Endothelial cell (in vitro differentiated cells): ENCODE data around the gene TGFBR3. TPM values are rescaled to one million over a fixed set of nuclear protein-coding genes. Genes with fewer than 3 reads are reported as not detected.
"Not testable (repeated sequence)": the region's sequence is repeated elsewhere in the genome, so short reads cannot be mapped to it uniquely, and the experiment has no call there.

ENCODE experiments used
- DNase-seq: peaks from one replicate; pipeline ENCODE4 v3.0.0; 2021; ENCODE audit warnings: low spot score
- H3K27ac Mint-ChIP-seq: one replicate; pipeline ENCODE4 v1.8.0; 2021; ENCODE audit warnings: mixed read lengths, inconsistent platforms; ENCODE audit not compliant: unreplicated experiment
- H3K27me3 Mint-ChIP-seq: one replicate; pipeline ENCODE4 v1.8.0; 2021; ENCODE audit warnings: mild to moderate bottlenecking, moderate library complexity, mixed read lengths, inconsistent platforms; ENCODE audit not compliant: unreplicated experiment
- H3K36me3 Mint-ChIP-seq: one replicate; pipeline ENCODE4 v1.8.0; 2021; ENCODE audit warnings: mild to moderate bottlenecking, low read depth, mixed read lengths, inconsistent platforms; ENCODE audit not compliant: unreplicated experiment
- H3K4me1 Mint-ChIP-seq: one replicate; pipeline ENCODE4 v1.8.0; 2021; ENCODE audit warnings: mild to moderate bottlenecking, mixed read lengths, inconsistent platforms; ENCODE audit not compliant: unreplicated experiment
- H3K4me3 Mint-ChIP-seq: one replicate; pipeline ENCODE4 v1.8.0; 2021; ENCODE audit warnings: mild to moderate bottlenecking, mixed read lengths, inconsistent platforms; ENCODE audit not compliant: unreplicated experiment
- H3K9me3 Mint-ChIP-seq: one replicate; pipeline ENCODE4 v1.8.0; 2021; ENCODE audit warnings: mixed read lengths, inconsistent platforms; ENCODE audit not compliant: unreplicated experiment
- CTCF ChIP-seq: fragments of 200-600 bp; sonication (generic); IDR thresholded peaks from one replicate; pipeline ENCODE4 v1.5.0; 2021; ENCODE audit warnings: antibody characterized with exemption; ENCODE audit not compliant: unreplicated experiment
- total RNA-seq: library from RNA; stranded (reverse); fragmentation: NEBNext Ultra II Directional; extraction: Animal tissue kit (Norgen Biotek cat#: 25700); gene quantifications from one replicate; pipeline ENCODE4 v1.2.1, GENCODE V29; 2021; ENCODE audit not compliant: unreplicated experiment

The TGFBR3 gene
- total RNA-seq, 1 donor from 2014 or later: 39.2 TPM

- no peak for TF ChIP-seq CTCF
- DNase-seq: no peak
Observed at GRCh38 chr1:91674107-91674506, 211.8 kb downstream of the TGFBR3 start.

GRCh38 chr1:91673613-91674012 lies 212.3 kb downstream of the TGFBR3 start:
- H3K9me3 Mint-ChIP-seq: no peaks in the 10 kb centered on the region

More at GRCh38 chr1:91674107-91674506, 211.8 kb downstream of the TGFBR3 start:
- Mint-ChIP-seq H3K27ac (no peak overlapping the region), H3K4me3 (no peak overlapping the region), H3K4me1 (peaks cover 15% of the 10 kb centered on the region), H3K36me3 (peaks cover 4% of the 10 kb centered on the region), H3K9me3 (no peaks in the 10 kb centered on the region), H3K27me3 (peaks cover 3% of the 10 kb centered on the region)

GRCh38 chr1:91672601-91673161 lies 213.3 kb downstream of the TGFBR3 start:
- Mint-ChIP-seq H3K36me3 (peaks cover 4% of the 10 kb centered on the region), H3K27me3 (peaks cover 3% of the 10 kb centered on the region), H3K4me3 (no peak overlapping the region), H3K9me3 (no peaks in the 10 kb centered on the region), H3K4me1 (peaks cover 17% of the 10 kb centered on the region), H3K27ac (peak overlapping the region; percentile 63)
- no peak for TF ChIP-seq CTCF
- DNase-seq: no peak

More at GRCh38 chr1:91673613-91674012, 212.3 kb downstream of the TGFBR3 start:
- peaks cover 4% of the 10 kb centered on the region for H3K36me3 Mint-ChIP-seq
- H3K4me3 Mint-ChIP-seq: no peak overlapping the region
- no peak for DNase-seq
- H3K27ac Mint-ChIP-seq: no peak overlapping the region
- H3K4me1 Mint-ChIP-seq: peaks cover 15% of the 10 kb centered on the region
- no peak for TF ChIP-seq CTCF
- peaks cover 3% of the 10 kb centered on the region for H3K27me3 Mint-ChIP-seq

DNA sequence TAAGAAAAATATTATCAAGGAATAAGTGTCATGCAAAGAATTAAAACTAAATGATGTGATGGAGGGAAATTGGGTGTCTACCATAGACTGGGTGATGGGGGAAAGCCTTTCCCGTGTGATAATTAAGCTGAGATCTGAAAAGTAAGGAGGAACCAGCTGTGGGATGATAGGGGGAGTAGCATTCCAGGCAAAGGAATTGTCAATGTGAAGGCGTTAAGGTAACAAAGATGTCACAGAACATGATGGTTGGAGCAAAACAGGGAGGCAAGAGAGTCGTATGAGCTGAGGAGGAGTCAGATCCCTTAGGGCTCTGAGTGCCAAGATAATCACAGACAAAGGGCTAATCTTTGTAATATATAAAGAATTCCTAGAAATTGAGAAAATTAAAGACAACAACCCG lies 215.2 kb downstream of the TGFBR3 start:
- no peak for TF ChIP-seq CTCF
- no peaks in the 10 kb centered on the region for H3K9me3 Mint-ChIP-seq
- H3K4me1 Mint-ChIP-seq: peaks cover 17% of the 10 kb centered on the region
- no peak for DNase-seq
- H3K4me3 Mint-ChIP-seq: no peak overlapping the region
- peaks cover 3% of the 10 kb centered on the region for H3K27me3 Mint-ChIP-seq
- peaks cover 4% of the 10 kb centered on the region for H3K36me3 Mint-ChIP-seq
- no peak overlapping the region for H3K27ac Mint-ChIP-seq

- H3K4me1 Mint-ChIP-seq: peaks cover 17% of the 10 kb centered on the region
- no peak overlapping the region for H3K4me3 Mint-ChIP-seq
- H3K9me3 Mint-ChIP-seq: no peaks in the 10 kb centered on the region
- H3K27ac Mint-ChIP-seq: no peak overlapping the region
- no peak for DNase-seq
- H3K27me3 Mint-ChIP-seq: peaks cover 3% of the 10 kb centered on the region
- no peak for TF ChIP-seq CTCF
- H3K36me3 Mint-ChIP-seq: peaks cover 4% of the 10 kb centered on the region
Observed at GRCh38 chr1:91669584-91670350, 216.2 kb downstream of the TGFBR3 start.

- not testable (repeated sequence) for H3K4me1 Mint-ChIP-seq, DNase-seq, H3K36me3 Mint-ChIP-seq, H3K27me3 Mint-ChIP-seq, H3K4me3 Mint-ChIP-seq, H3K27ac Mint-ChIP-seq, H3K9me3 Mint-ChIP-seq
Observed at GRCh38 chr1:91666651-91667050, 219.3 kb downstream of the TGFBR3 start.
